GM21381 (cell line): ENCODE results near the gene RAP1A.
"Not testable (repeated sequence)": the region's sequence is repeated elsewhere in the genome, so short reads cannot be mapped to it uniquely, and the experiment has no call there.

ENCODE experiments used
- ATAC-seq: cut with Tn5 transposase; IDR thresholded peaks from one replicate; pipeline ENCODE4 v1.9.1; 2021; ENCODE audit warnings: mild to moderate bottlenecking, moderate library complexity; ENCODE audit not compliant: unreplicated experiment

Gene RAP1A

DNA sequence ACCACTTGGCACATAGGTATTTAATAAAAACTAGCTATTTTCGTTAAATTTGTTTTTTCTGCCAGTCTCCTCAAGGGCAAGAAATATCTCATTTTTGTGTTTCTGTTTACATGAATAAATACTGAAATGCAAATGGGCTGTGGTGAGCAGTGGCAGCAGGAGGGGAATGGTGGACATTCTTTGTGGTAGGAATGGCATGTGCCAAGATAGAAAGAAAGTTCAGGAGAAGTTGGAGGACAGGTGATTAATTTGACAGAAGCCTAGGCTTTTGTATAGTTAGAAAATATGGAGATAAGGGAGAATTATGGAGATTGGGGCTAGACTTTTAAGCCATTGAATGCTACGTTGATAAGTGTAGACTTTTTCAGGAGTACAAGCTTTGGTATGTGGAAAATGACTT lies 8.6 kb downstream of the RAP1A start:
- no peak for ATAC-seq

DNA sequence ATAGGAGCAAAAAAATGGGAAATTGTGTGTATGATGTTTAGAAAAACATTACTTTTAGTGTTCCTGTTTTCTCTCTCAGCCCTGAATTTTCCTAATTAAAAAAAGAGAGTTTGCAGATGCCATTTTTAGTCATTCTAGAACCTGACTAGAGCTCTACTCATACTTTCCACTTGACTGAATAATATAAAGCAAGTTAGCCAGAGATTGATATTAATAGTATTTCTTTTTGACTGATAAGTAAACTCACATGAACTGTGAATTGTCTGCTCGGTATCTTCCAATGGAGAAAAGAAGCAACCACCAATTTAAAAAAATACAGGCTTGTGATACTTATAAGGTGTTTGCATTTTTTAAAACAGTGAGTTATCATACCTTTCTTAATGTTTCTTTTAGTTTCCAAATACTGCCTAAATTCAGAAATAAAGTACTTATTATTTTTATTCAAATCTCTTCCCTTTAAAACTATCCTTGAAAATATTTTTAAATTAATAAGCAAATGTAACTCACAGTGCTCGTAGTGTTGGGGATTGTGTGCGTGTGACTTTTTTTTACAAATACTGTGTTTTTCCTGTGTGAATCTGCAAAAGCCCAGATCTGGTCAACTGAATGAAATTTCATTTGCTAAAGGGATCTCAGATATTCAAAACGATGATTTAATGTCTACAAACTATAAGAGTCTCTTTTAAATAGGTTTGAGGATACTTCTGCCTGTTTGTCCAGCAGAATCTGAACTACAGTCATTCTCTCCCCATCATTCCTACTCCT lies 9.8 kb downstream of the RAP1A start:
- no peak for ATAC-seq

DNA sequence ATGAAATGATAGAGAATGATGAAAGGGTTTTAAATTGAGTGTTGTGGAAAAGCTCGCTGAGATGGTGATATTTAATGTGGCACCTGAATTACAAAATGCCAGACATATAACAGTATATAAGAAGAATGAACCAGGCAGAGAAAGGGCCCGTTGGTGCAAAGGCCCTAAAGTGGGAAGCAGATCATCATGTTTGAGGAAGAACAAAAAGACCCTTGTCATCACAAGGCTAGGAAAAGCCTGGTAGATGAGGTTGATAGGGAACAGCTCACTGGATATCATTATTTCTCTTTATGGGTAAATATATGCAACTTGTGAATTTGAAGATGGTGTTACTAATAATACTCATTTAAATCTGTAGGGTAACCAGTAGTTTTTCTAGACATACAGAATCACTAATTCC lies 11.0 kb downstream of the RAP1A start:
- no peak for ATAC-seq

DNA sequence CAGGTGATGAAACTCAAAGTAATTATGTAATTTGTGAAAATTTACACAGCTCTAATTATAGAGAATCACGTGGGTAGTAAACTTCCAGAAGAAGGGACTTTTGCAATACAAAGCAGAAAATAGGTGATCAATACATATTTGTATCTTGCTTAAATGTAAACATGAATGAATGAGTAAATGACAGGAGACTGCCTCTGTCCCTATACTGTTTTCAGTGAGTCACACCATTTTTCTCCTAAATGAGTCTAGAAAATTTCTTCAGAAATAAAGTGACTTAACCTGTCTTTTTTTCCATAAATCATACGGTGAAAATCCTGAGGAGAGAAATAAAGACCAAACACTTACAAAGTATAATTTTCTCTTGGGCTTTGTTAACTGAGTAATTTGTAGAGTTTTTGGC lies 11.9 kb downstream of the RAP1A start:
- no peak for ATAC-seq

DNA sequence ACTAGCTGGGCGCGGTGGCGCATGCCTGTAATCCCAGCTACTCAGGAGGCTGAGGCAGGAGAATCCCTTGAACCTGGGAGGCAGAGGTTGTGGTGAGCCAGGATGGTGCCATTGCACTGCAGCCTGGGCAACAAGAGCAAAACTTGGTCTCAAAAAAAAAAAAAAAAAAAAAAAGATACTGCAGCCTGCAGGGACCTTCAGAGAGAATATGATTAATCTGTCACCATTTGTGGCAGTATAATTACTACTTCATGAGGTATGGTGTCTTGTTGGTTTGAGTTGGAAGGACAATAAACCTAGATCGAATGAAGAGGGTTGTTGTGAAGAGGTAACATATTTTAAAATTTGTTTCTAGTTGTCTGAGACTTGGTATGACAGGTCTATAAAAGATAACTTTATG lies 13.2 kb downstream of the RAP1A start:
- ATAC-seq: not testable (repeated sequence)

DNA sequence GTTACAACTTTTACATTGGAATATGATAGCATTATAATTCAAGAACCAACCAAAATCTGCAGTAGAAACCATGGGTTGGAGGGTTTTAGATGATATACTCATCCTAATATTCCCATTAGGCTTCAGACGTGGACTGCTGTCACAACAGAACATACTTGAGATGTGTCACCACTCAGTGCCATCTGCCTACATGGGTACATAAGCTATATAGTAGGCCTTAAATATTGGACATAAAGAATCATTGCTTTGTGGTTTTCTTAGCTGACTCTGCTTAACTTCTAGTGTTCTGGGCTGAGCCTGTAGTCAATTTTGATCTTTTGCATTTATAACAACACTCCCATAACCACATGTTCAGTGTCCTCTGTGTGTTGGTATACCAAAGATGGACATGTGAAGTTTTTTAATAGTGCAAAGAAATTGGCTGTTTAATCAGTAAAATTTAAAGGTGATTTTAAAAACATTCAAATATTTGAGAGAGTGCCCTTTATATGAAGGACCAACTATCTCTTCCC lies 14.2 kb downstream of the RAP1A start:
- no peak for ATAC-seq

DNA sequence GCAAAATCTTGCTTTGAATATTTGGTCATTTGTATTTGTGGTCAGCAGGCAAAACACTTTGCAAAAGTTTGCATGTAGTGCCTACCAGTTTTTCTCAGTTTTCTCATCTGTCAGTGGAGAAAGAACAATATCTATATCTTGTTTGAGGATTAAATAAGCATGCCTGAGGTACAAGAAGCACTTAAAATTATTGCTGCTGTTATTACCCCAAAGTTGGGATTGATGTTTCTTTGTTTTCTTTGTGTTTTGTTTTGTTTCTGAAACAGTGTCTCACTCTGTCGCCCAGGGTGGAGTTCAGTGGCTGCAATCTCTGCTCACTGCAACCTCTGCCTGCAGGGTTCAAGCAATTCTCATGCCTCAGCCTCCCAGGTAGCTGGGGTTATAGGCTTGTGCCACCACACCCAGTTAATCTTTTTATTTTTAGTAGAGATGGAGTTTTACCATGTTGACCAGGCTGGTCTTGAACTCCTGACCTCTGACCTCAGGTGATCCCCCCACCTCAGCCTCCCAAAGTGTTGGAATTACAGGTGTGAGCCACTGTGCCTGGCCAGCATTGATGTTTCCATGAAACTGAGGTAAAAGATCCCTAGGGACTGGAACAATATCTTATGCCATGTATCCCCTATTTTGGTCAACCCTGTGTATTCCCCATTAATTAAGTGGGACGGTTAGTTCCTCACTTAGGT lies 15.9 kb downstream of the RAP1A start:
- no peak for ATAC-seq

DNA sequence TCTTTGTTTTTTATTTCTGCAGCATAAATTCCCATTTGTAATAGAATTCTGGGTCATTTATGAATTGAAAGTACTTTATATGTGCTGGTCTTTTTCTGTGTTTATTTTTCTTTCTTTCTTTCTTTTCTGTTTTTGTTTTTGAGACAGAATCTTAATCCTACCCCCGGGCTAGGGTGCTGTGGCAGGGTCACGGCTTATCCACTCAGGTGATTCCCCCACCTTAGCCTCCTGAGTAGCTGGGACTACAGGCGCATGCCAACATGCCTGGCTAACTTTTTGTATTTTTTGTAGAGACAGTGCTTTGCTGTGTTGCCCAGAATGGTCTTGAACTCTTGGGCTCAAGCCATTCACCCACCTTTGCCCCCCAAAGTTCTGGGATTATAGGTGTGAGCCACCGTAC lies 18.7 kb downstream of the RAP1A start:
- no peak for ATAC-seq

DNA sequence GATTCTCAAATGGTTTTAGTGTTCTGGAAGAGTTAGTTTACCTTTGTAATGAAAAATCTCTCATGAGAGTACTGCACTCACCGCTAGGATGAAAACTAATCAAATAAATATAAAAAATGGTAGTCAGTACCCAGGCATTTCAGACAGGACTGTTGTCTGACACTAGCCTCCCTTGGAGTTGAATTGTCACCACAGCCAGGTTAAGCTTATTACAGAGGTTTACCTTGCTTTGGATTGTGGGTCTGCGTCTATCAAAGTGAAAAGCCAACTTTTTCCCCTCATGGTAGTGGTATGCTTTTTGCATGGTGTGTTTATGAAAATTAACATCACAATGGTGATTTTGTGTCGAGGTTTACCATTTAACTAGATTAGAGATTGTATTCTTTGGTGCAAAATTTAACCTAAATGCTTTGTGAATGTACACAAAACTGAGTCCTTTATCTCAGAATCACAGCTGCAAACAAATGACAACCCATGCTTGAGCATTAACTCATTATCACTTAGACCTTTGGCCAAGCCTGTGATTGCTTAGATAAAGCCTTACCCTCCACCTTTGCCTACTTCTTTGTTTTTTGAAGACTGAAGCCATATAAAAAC lies 20.1 kb downstream of the RAP1A start:
- ATAC-seq: no peak

DNA sequence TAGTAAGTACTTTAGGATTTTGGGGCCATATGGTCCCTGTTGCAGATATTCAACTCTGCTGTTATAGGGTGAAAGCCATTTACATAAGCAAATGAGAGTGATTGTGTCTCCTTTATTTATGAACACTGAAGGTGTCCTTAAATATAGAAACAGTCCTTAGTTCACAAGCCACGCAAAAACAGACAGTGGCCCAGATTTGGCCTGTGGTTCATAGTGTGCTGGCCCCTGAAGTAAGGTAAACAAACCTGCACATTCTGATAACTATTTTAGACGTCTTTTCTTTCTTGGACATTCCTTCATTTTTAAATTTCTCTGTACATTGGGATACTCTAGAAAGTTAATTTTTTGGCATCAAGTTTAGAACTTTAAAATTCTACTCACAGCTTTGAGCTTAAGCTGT lies 23.5 kb downstream of the RAP1A start:
- ATAC-seq: no peak

DNA sequence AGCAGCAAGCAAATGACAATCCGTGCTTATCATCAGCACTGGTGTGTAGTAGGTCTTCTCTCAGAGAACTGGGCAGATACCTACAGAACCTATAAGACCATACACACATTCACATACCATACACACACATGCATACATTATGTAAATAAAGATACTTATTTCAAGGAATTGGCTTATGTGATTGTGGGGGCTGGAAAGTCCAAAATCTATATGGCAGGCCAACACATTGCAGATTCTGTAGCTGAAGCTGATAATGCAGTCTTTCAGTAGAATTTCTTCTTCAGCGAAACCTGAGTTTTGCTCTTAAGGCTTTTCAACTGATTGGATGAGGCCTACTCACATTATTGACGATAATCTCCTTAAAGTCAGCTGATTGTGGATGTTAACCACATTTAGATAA lies 24.1 kb downstream of the RAP1A start:
- no peak for ATAC-seq

DNA sequence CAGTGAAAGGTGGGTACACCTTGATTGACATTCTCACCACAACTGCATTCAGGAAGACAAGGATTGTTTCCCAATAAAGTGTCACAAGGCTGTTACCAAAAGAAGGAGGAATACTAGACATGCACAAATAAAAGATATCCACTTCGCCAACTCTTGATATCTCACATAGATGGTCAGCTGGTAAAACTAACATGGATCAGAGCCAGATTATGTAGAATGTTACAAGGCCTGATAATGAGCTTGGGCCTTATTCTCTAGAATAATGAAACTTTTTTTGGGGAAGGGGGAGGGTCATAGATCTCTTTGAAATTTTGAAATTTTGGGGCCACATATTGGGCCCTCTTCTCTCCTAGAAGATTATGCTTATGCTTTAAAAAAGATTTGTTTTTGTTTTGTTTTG lies 24.9 kb downstream of the RAP1A start:
- ATAC-seq: no peak

DNA sequence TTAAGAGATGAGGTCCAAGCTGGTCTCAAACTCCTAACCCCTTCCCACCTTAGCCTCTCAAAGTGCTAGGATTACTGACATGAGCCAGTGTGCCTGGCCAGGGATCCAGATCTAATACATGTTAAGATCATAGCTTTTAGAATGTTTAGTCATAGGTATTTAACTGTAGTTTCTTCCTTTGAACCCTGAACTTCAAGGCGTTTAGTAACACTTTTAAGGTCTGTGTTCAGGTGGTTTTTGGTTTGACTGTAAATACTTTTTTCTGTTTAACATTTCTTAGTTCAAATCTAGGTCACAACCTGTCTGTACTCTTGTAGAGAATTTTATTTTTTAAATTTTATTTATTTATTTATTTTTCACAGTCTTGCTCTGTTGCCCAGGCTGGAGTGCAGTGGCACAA lies 28.1 kb downstream of the RAP1A start:
- ATAC-seq: no peak

DNA sequence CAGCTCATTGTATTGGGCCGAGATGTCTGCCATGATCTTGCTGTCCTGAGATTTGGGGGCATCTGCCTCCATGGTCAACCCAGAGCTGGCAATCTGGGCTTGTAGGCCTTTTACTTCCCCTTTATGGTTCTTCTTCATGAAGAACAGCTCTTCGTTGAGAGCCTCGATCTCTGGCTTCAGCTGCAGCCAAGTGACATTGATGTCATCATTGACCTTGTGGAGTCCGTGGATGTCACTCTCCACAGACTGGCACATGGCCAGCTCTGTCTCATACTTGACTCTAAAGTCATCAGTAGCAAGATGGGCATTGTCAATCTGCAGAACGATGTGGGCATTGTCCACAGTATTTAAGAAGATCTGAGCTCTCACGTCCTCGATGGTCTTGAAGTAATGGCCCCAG lies 29.2 kb downstream of the RAP1A start:
- ATAC-seq: no peak

DNA sequence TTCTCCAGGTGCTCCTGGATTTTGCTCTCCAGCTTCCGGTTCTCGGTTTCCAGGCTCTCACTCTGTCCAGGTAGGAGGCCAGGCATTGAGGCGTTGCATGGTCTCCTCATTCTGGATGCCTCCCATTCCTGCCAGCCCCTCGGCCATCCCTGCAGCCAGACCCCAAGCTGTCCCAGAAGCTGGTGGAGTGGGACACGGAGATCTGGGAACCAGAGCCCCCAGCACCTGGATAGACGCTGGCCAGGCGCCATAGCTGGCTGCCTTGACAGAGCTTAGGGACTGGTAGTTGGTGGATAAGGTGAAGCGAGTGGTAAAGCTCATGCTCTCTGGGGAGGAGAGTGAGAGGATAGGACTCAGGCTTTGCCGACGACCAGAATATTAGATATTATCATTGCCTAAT lies 29.6 kb downstream of the RAP1A start:
- no peak for ATAC-seq

DNA sequence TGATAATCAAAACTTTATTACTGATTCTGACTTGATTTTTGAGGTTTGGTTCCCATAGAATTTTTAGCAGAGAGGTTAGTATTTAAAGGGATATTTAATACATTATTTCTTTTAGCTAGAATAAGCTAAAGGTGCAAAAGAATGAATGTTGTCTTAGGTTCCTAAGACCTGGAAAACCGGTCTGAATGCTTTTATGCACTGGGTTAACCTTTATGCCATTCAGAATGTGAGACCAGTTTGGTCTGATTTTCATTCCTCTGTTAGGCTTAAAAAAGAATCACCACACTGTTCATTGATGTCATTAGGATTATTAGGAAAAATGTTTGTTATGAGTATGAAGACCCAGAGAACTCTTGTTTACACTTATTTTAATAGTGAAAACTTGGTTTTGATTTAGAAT lies 30.1 kb downstream of the RAP1A start:
- ATAC-seq: no peak

DNA sequence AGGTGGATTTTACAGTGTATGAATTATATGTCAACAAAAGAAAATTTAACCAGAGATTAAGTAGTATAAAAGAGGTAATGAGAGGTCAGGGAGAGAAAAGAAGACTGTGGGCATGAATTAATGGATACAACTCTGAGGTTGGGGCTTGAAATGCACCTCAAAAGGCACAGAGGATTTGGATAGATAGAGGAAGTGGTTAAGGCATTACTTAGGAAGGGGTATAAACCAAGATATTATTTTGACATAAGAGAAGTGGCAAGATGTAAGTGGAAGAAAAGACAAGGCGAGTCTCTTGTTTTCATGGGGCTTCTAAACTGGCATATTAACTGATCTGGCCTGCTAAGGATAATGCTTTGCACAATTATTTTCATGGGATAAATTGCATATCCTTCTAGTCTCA lies 34.1 kb downstream of the RAP1A start:
- no peak for ATAC-seq

DNA sequence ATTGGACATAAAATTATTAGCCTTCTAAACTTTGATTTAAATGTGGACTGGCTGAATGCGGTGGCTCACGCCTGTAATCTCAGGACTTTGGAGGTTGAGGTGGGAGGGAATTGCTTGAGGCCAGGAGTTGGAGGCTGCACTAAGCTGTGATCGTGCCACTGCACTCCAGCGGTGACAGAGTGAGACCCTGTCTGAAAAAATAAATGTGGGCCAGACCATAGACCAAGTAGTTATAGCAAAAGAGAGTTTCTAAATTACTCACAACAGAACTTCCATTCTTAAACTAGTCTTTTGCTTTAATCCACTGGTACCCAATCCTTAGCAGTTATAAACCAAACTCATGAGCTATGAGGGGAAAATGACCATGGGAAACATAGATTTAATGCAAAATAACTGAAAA lies 35.2 kb downstream of the RAP1A start:
- ATAC-seq: peak; percentile 59

DNA sequence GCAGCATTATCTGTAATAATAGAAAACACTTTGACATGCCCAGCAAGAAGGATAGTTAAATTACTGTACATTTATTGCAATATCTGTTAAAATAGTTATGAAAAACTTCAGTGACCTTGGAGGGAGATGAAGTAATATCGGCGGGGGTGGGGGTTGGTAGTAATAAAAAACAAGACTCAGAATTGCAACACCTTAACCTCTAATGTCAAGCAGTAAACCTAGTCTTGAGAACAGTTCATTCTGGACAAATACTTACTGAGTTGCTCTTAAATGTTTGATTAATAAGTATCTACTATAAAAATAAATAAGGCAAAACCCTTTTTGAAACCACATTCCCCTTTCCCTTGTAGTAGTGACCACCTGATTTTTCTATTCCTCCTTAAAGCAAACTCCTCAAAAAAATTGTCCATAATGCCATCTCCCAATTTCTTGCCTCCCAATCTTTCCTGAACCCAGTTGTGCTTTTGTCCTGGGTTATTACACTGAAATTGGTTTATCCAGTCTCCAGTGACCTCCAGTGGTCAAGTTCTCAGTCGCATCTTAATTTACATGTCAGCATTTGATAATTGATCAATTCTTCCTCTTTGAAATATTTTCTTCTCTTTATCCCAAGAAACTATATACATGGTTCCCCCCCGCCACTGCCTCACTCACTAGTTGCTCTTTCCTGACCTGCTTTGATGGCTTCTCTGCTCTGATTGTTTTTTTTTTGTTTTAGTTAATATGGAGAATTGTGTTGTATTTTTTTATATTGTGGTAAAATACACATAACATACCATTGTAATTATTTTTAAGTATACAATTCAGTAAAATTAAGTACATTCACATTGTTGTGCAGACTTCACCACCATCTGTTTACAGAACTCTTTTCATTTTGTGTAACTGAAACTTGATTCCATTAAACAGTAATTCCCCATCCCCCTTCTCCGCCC lies 36.8 kb downstream of the RAP1A start:
- no peak for ATAC-seq

DNA sequence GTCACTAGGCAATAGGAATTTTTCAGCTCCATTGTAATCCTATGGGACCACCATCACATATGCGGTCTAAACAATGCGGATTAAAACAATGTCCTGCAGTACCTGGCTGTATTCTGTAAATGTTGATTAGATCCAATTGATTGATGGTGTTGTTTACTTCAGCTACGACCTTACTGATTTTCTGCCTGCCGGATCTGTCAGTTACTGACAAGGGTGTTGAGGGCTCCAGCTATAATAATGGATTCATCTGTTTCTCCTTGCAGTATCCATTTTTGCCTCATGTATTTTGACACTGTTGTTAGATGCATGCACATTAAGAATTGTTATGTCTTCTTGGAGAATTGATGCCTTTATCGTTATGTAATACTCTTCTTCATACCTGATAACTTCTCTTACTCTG lies 39.0 kb downstream of the RAP1A start:
- no peak for ATAC-seq
